Small intestine (tissue), 7 donors: Measurements from ENCODE around the gene NTRK2. TPM values are rescaled to one million over a fixed set of nuclear protein-coding genes. Genes with fewer than 3 reads are reported as not detected.

ENCODE experiments used
- DNase-seq, 2 donors: peaks; one replicate each; pipeline versions ENCODE4 v3.0.0 to v3.0.0-alpha.2; 2013
- FAIRE-seq: peaks from 2 replicates; lab custom pipeline; 2012; peaks lifted over from hg19 to GRCh38; lab: Jason Lieb, UNC
- H3K27ac ChIP-seq, 3 donors: one replicate each; pipeline ENCODE4 v1.5.1; 2013; ENCODE audit warnings: low read length in 2 of 3, mild to moderate bottlenecking in 2 of 3, control low read depth in 1 of 3, inconsistent platforms in 1 of 3, low read depth in 1 of 3, moderate library complexity in 1 of 3
- H3K27me3 ChIP-seq, 3 donors: one replicate each; pipeline ENCODE4 v1.6.1; 2013; ENCODE audit warnings: low read length in 3 of 3, inconsistent platforms in 1 of 3; ENCODE audit not compliant: control insufficient read depth in 3 of 3, insufficient read depth in 3 of 3
- H3K36me3 ChIP-seq, 3 donors: one replicate each; pipeline ENCODE4 v1.6.1; 2013; ENCODE audit warnings: low read length in 3 of 3, inconsistent platforms in 1 of 3, low read depth in 1 of 3, mild to moderate bottlenecking in 1 of 3, moderate library complexity in 1 of 3; ENCODE audit not compliant: control insufficient read depth in 3 of 3, insufficient read depth in 2 of 3
- H3K4me1 ChIP-seq, 3 donors: one replicate each; pipeline ENCODE4 v1.6.1; 2013; ENCODE audit warnings: low read length in 2 of 3, inconsistent platforms in 1 of 3, low read depth in 1 of 3, mild to moderate bottlenecking in 1 of 3, moderate library complexity in 1 of 3; ENCODE audit not compliant: control insufficient read depth in 3 of 3, insufficient read depth in 2 of 3
- H3K4me3 ChIP-seq, 3 donors: one replicate each; pipeline ENCODE4 v1.5.1; 2013; ENCODE audit warnings: low read length in 3 of 3, control low read depth in 1 of 3, inconsistent platforms in 1 of 3, low read depth in 1 of 3, mild to moderate bottlenecking in 1 of 3, moderate library complexity in 1 of 3
- H3K9me3 ChIP-seq, 2 donors: one replicate each; pipeline ENCODE4 v1.6.1; 2013; ENCODE audit warnings: low read depth in 1 of 2, low read length in 1 of 2; ENCODE audit not compliant: control insufficient read depth in 2 of 2, insufficient read depth in 1 of 2
- WGBS, 3 donors: extraction: QIAGEN DNeasy Blood & Tissue Kit; methylation state at CpG; one replicate each; pipeline ENCODE4 v1.1.7; 2013; 5-methylcytosine and 5-hydroxymethylcytosine counted together
- polyA plus RNA-seq, 4 donors: library from polyadenylated mRNA; stranded (reverse) in 3 of 4; unstranded in 1 of 4; fragments of 200-250 nt in 3 of 4; fragments of 120-200 nt in 1 of 4; gene quantifications; one replicate each; pipeline versions ENCODE4 v1.2.1 to v1.2.3, GENCODE V29; 2013
- donor health status: healthy with polysubstance abuse.
- donor health status: control.
- donor health status: control.
- donor health status: Bipolar disorder and iron deficiency.
- donor health status: healthy.

Gene NTRK2
- polyA plus RNA-seq, 4 donors, result 0.16 to 1.1 TPM; not detected in 2

- no peaks in the 10 kb centered on the region for H3K4me1 ChIP-seq
- FAIRE-seq (no peak), DNase-seq (no peak)
- H3K9me3 ChIP-seq, result no peaks in the 10 kb centered on the region
- WGBS, 3 donors, result 11 to 22% (median 20%) methylated on average over 2 of the region's 2 CpGs
- H3K27me3 ChIP-seq, result peaks cover 0 to 2% (median 0%) of the 10 kb centered on the region in 3 donors
- H3K36me3 ChIP-seq, result no peaks in the 10 kb centered on the region
- H3K27ac ChIP-seq, result no peak overlapping the region
- no peak overlapping the region for H3K4me3 ChIP-seq
Measured at GRCh38 chr9:84862810-84863287, 193.3 kb downstream of the NTRK2 start.

- Histone ChIP-seq H3K27ac (no peak overlapping the region), H3K4me3 (no peak overlapping the region), H3K36me3 (no peaks in the 10 kb centered on the region), H3K4me1 (no peaks in the 10 kb centered on the region), H3K9me3 (no peaks in the 10 kb centered on the region), H3K27me3 (peaks cover 0 to 2% (median 0%) of the 10 kb centered on the region in 3 donors)
- FAIRE-seq (no peak), DNase-seq (no peak)
- WGBS, 3 donors, result 79 to 88% (median 82%) methylated on average over 4 of the region's 4 CpGs
Measured at GRCh38 chr9:84863372-84863771, 193.8 kb downstream of the NTRK2 start.

GRCh38 chr9:84866396-84867175 lies 197.1 kb downstream of the NTRK2 start:
- Histone ChIP-seq H3K27me3 (no peaks in the 10 kb centered on the region), H3K36me3 (no peaks in the 10 kb centered on the region), H3K9me3 (no peaks in the 10 kb centered on the region), H3K4me1 (no peaks in the 10 kb centered on the region), H3K27ac (no peak overlapping the region), H3K4me3 (no peak overlapping the region)
- FAIRE-seq (no peak), DNase-seq (no peak)
- 77 to 84% (median 84%) methylated on average over 5 of the region's 5 CpGs for WGBS, 3 donors

- H3K9me3 ChIP-seq, result no peaks in the 10 kb centered on the region
- H3K36me3 ChIP-seq, result no peaks in the 10 kb centered on the region
- H3K4me3 ChIP-seq, result no peak overlapping the region
- no peaks in the 10 kb centered on the region for H3K4me1 ChIP-seq
- FAIRE-seq (no peak), DNase-seq (no peak)
- no peak overlapping the region for H3K27ac ChIP-seq
- 78 to 91% (median 87%) methylated on average over 3 of the region's 3 CpGs for WGBS, 3 donors
- H3K27me3 ChIP-seq, result no peaks in the 10 kb centered on the region
Measured at GRCh38 chr9:84867186-84867585, 197.7 kb downstream of the NTRK2 start.

- H3K9me3 ChIP-seq, result no peaks in the 10 kb centered on the region
- no peak overlapping the region for H3K4me3 ChIP-seq
- WGBS, 3 donors, result 78 to 87% (median 78%) methylated on average over 2 of the region's 2 CpGs
- H3K27me3 ChIP-seq, result no peaks in the 10 kb centered on the region
- H3K4me1 ChIP-seq, result no peaks in the 10 kb centered on the region
- H3K36me3 ChIP-seq, result no peaks in the 10 kb centered on the region
- H3K27ac ChIP-seq, result no peak overlapping the region
- FAIRE-seq (no peak), DNase-seq (no peak)
Measured at GRCh38 chr9:84869091-84869490, 199.6 kb downstream of the NTRK2 start.

GRCh38 chr9:84871983-84872382 lies 202.5 kb downstream of the NTRK2 start:
- Histone ChIP-seq H3K9me3 (no peaks in the 10 kb centered on the region), H3K27me3 (no peaks in the 10 kb centered on the region), H3K36me3 (no peaks in the 10 kb centered on the region), H3K4me3 (no peak overlapping the region), H3K27ac (no peak overlapping the region), H3K4me1 (no peaks in the 10 kb centered on the region)
- DNase-seq (no peak), FAIRE-seq (no peak)
- 79 to 85% (median 84%) methylated on average over 4 of the region's 4 CpGs for WGBS, 3 donors

- H3K36me3 ChIP-seq, result no peaks in the 10 kb centered on the region
- H3K9me3 ChIP-seq, result no peaks in the 10 kb centered on the region
- H3K27me3 ChIP-seq, result no peaks in the 10 kb centered on the region
- FAIRE-seq (no peak), DNase-seq (no peak)
- H3K4me3 ChIP-seq, result no peak overlapping the region
- WGBS, 3 donors, result 92 to 95% (median 93%) methylated on average over 4 of the region's 4 CpGs
- H3K27ac ChIP-seq, result no peak overlapping the region
- H3K4me1 ChIP-seq, result no peaks in the 10 kb centered on the region
Measured at GRCh38 chr9:84874022-84874421, 204.5 kb downstream of the NTRK2 start.

GRCh38 chr9:84874596-84874995 lies 205.1 kb downstream of the NTRK2 start:
- H3K27ac ChIP-seq, result no peak overlapping the region
- FAIRE-seq (no peak), DNase-seq (no peak)
- H3K27me3 ChIP-seq, result no peaks in the 10 kb centered on the region
- no peaks in the 10 kb centered on the region for H3K9me3 ChIP-seq
- no peaks in the 10 kb centered on the region for H3K4me1 ChIP-seq
- no peaks in the 10 kb centered on the region for H3K36me3 ChIP-seq
- no peak overlapping the region for H3K4me3 ChIP-seq
- WGBS, 3 donors, result 27 to 42% (median 41%) methylated on average over 2 of the region's 2 CpGs
